Fibroblast of lung (primary cell): ENCODE measurements around the gene SH2D2A.

Experiments
- CTCF ChIP-seq, 2 donors: IDR thresholded peaks in 1 of 2; conservative IDR thresholded peaks in 1 of 2; 1 replicate in 1 of 2; 2 replicates in 1 of 2; pipeline ENCODE4 v1.5.1; 2011 to 2012; ENCODE audit warnings: low read length in 2 of 2, control low read depth in 1 of 2, inconsistent platforms in 1 of 2, low read depth in 1 of 2, mild to moderate bottlenecking in 1 of 2
- EZH2 ChIP-seq: IDR thresholded peaks from 2 replicates; pipeline ENCODE4 v1.5.1; 2012; ENCODE audit warnings: low read length, control low read depth, mild to moderate bottlenecking; ENCODE audit errors: missing control alignments

- TF ChIP-seq CTCF (conservative IDR thresholded peaks at IDR 0.05 in 1 of 2, IDR thresholded peaks at IDR 0.05 in 1 of 2; ENCODE audit: low read depth in 1 of 2, low read length in 2 of 2) (peak; percentile 90), EZH2 (no peak)
Observed at GRCh38 chr1:156797212-156797871, 19.3 kb downstream of the SH2D2A start.
